Stimulated activated CD4-positive, alpha-beta T cell treated with anti-CD3 and anti-CD28 coated beads, Interleukin-4, amount 100 ng/mL, for 24 hours (primary cell): ENCODE results near the gene LBP.
"Not testable (repeated sequence)": the region's sequence is repeated elsewhere in the genome, so short reads cannot be mapped to it uniquely, and the experiment has no call there.

Experiments used
- DNase-seq: peaks from one replicate; pipeline ENCODE4 v3.0.0-alpha.2; 2020

The LBP gene

GRCh38 chr20:38350879-38351775 lies 4.8 kb downstream of the LBP start:
- no peak for DNase-seq

- no peak for DNase-seq
Observed at GRCh38 chr20:38353316-38353715, 7.0 kb downstream of the LBP start.

GRCh38 chr20:38354227-38354626 lies 7.9 kb downstream of the LBP start:
- DNase-seq = no peak

GRCh38 chr20:38355161-38356012 lies 9.1 kb downstream of the LBP start:
- no peak for DNase-seq

- no peak for DNase-seq
Observed at GRCh38 chr20:38357653-38358207, 11.4 kb downstream of the LBP start.

GRCh38 chr20:38358556-38358955 lies 12.3 kb downstream of the LBP start:
- DNase-seq = no peak

GRCh38 chr20:38363004-38363747 lies 16.9 kb downstream of the LBP start:
- DNase-seq = no peak

- DNase-seq = no peak
Observed at GRCh38 chr20:38369389-38369788, 23.1 kb downstream of the LBP start.

- DNase-seq = no peak
Observed at GRCh38 chr20:38372806-38373205, 26.5 kb downstream of the LBP start.

GRCh38 chr20:38373231-38373867 lies 27.1 kb downstream of the LBP start:
- DNase-seq = no peak

GRCh38 chr20:38373898-38374297 lies 27.6 kb downstream of the LBP start:
- DNase-seq = no peak

- DNase-seq = no peak
Observed at GRCh38 chr20:38377039-38377685, 30.9 kb downstream of the LBP start.

GRCh38 chr20:38377838-38378237 lies 31.6 kb downstream of the LBP start:
- DNase-seq = not testable (repeated sequence)

GRCh38 chr20:38383147-38383546 lies 36.9 kb downstream of the LBP start:
- no peak for DNase-seq

- DNase-seq = no peak
Observed at GRCh38 chr20:38386004-38386403, 39.7 kb downstream of the LBP start.

GRCh38 chr20:38386851-38387250 lies 40.6 kb downstream of the LBP start:
- DNase-seq = no peak

- DNase-seq = no peak
Observed at GRCh38 chr20:38387953-38388352, 41.7 kb downstream of the LBP start.

GRCh38 chr20:38392356-38392755 lies 46.1 kb downstream of the LBP start:
- DNase-seq = no peak

- DNase-seq = no peak
Observed at GRCh38 chr20:38393259-38393658, 47.0 kb downstream of the LBP start.

GRCh38 chr20:38395165-38395564 lies 48.9 kb downstream of the LBP start:
- no peak for DNase-seq

GRCh38 chr20:38395751-38396395 lies 49.6 kb downstream of the LBP start:
- DNase-seq = not testable (repeated sequence)
